ENCODE measurements around the gene EFCAB14. TPM values are rescaled to one million over a fixed set of nuclear protein-coding genes. Genes with fewer than 3 reads are reported as not detected.

The EFCAB14 gene
- polyA plus RNA-seq, 1 donor from 2014 or later: 7.6 TPM

- Histone ChIP-seq H2AFZ (ENCODE audit: low read depth, low read length) (no peak overlapping the region), H3K79me2 (replicated peaks; ENCODE audit: insufficient read depth, low read length) (no peaks in the 10 kb centered on the region), H3K9ac (ENCODE audit: low read length) (no peak overlapping the region), H3K9me2 (ENCODE audit: insufficient read depth, low read length) (no peaks in the 10 kb centered on the region), H3K9me3 (ENCODE audit: low read length) (no peaks in the 10 kb centered on the region), H3K27me3 (ENCODE audit: insufficient read depth, low read depth, low read length) (no peaks in the 10 kb centered on the region), H4K20me1 (ENCODE audit: insufficient read depth) (no peaks in the 10 kb centered on the region), H3K4me2 (ENCODE audit: low read length) (no peak overlapping the region), H3K36me3 (ENCODE audit: insufficient read depth, low read length) (no peaks in the 10 kb centered on the region), H3K27ac (ENCODE audit: low read length) (no peak overlapping the region), H3K4me3 (ENCODE audit: low read length) (no peak overlapping the region), H3F3A (ENCODE audit: insufficient read depth, low read length, poor library complexity, severe bottlenecking) (no peaks in the 10 kb centered on the region)
- TF ChIP-seq RAD21 (conservative IDR thresholded peaks at IDR 0.05) (no peak), TAF1 (IDR thresholded peaks at IDR 0.05; ENCODE audit: low read depth) (no peak), MXI1 (conservative IDR thresholded peaks at IDR 0.05; ENCODE audit: poor library complexity, severe bottlenecking) (no peak), EZH2 (IDR thresholded peaks at IDR 0.05; ENCODE audit: borderline replicate concordance, insufficient read depth, low read length, poor library complexity, severe bottlenecking) (no peak), POLR2AphosphoS5 (IDR thresholded peaks at IDR 0.05) (no peak), SMC3 (conservative IDR thresholded peaks at IDR 0.05; ENCODE audit: poor library complexity) (no peak), EP300 (conservative IDR thresholded peaks at IDR 0.05; ENCODE audit: poor library complexity, severe bottlenecking) (no peak), CTCF (IDR thresholded peaks at IDR 0.05; ENCODE audit: poor library complexity, severe bottlenecking) (no peak), REST (IDR thresholded peaks at IDR 0.05; ENCODE audit: borderline replicate concordance) (no peak)
Measured at GRCh38 chr1:46757956-46758528, 39.1 kb upstream of the EFCAB14 start.

- Histone ChIP-seq H3K36me3 (ENCODE audit: insufficient read depth, low read length) (no peaks in the 10 kb centered on the region), H3K27me3 (ENCODE audit: insufficient read depth, low read depth, low read length) (no peaks in the 10 kb centered on the region), H3K9ac (ENCODE audit: low read length) (no peak overlapping the region), H3F3A (ENCODE audit: insufficient read depth, low read length, poor library complexity, severe bottlenecking) (no peaks in the 10 kb centered on the region), H3K27ac (ENCODE audit: low read length) (no peak overlapping the region), H3K9me3 (ENCODE audit: low read length) (no peaks in the 10 kb centered on the region), H4K20me1 (ENCODE audit: insufficient read depth) (no peaks in the 10 kb centered on the region), H3K4me2 (ENCODE audit: low read length) (no peak overlapping the region), H3K4me3 (ENCODE audit: low read length) (no peak overlapping the region), H3K79me2 (replicated peaks; ENCODE audit: insufficient read depth, low read length) (no peaks in the 10 kb centered on the region), H3K9me2 (ENCODE audit: insufficient read depth, low read length) (no peaks in the 10 kb centered on the region), H2AFZ (ENCODE audit: low read depth, low read length) (no peak overlapping the region)
- TF ChIP-seq EZH2 (IDR thresholded peaks at IDR 0.05; ENCODE audit: borderline replicate concordance, insufficient read depth, low read length, poor library complexity, severe bottlenecking) (no peak), MXI1 (conservative IDR thresholded peaks at IDR 0.05; ENCODE audit: poor library complexity, severe bottlenecking) (no peak), REST (IDR thresholded peaks at IDR 0.05; ENCODE audit: borderline replicate concordance) (no peak), EP300 (conservative IDR thresholded peaks at IDR 0.05; ENCODE audit: poor library complexity, severe bottlenecking) (no peak), TAF1 (IDR thresholded peaks at IDR 0.05; ENCODE audit: low read depth) (no peak), SMC3 (conservative IDR thresholded peaks at IDR 0.05; ENCODE audit: poor library complexity) (no peak), POLR2AphosphoS5 (IDR thresholded peaks at IDR 0.05) (no peak), CTCF (IDR thresholded peaks at IDR 0.05; ENCODE audit: poor library complexity, severe bottlenecking) (no peak), RAD21 (conservative IDR thresholded peaks at IDR 0.05) (no peak)
Measured at GRCh38 chr1:46757247-46757955, 38.5 kb upstream of the EFCAB14 start.

Measured in neural cell (in vitro differentiated cells).